Measurements from ENCODE around the gene HTR7.

HTR7 gene

DNA sequence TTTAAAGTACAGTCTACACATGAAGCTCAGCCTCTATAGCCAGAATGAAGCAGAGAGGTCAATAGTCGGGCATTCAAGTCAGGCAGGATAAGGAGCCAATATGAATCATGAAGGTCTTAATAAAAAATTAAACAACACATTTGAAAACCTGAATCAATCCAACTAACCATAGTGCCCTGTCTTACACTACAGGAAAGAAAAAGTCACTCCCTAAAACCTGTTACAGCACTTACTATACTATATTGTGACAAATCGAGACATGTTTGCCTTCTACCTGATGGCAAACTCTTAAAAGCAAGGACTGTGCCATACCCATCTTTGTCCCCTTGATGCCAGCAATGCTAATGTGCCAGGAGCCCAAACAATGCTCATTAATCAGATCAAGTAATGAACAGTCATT lies 117.6 kb downstream of the HTR7 start:
- DNase-seq (ENCODE audit: low spot score), result no peak

DNA sequence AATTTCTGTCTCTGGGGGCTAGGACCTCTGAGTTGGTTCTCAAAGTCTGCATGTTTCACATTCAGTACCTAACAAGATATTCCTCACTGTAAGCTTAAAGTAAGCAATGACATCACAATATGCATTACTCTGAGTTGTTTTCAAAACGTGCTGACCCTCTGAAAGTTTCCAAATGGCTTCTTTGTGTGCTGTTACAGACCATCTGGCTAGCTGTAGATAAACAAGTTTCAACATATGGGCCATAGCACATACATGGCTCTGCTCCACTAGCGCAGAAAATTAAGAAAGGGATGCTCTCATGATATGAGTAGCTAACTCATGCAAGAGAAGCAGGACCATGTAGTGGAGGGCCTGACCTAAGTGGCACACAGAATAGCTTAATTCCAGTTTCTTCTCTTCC lies 119.0 kb downstream of the HTR7 start:
- no peak for DNase-seq (ENCODE audit: low spot score)

DNA sequence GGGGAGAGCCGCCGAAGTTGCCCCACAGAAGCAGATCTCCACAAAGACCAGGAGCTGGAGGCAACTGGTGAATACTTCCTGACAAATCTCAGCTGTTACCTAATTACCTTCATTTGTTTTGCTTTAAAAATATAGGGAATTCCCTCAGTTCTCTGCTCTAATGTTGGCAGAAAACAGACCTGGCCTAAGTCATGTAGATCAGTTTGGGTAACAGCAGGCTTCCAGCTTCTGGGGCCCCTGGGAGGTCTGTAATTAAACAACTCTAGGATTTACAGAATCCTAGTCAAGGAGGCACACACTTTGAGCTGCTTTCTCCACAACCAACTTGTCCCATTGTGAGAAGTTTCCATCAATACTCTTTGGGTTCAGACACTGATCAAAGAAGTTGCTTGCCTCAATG lies 123.4 kb downstream of the HTR7 start:
- no peak for DNase-seq (ENCODE audit: low spot score)

DNA sequence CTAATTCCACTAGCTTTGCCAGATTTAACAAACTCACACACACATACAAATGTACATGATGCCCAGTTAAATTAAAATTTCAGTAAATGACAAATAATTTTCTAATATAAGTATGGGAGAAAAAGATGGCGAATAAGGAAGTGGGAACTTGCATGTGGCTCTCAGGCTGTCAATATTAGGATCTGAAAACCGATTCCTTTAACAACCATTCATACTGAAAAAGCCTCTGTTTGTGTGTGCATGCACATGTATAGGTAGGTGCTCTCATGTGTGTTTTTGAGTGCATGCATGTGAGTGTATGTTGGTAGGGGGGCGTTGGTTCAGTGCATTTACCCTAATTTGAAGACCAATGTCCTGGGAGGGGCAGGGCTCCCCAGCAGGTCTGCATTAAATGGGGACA lies 125.3 kb downstream of the HTR7 start:
- no peak for DNase-seq (ENCODE audit: low spot score)

DNA sequence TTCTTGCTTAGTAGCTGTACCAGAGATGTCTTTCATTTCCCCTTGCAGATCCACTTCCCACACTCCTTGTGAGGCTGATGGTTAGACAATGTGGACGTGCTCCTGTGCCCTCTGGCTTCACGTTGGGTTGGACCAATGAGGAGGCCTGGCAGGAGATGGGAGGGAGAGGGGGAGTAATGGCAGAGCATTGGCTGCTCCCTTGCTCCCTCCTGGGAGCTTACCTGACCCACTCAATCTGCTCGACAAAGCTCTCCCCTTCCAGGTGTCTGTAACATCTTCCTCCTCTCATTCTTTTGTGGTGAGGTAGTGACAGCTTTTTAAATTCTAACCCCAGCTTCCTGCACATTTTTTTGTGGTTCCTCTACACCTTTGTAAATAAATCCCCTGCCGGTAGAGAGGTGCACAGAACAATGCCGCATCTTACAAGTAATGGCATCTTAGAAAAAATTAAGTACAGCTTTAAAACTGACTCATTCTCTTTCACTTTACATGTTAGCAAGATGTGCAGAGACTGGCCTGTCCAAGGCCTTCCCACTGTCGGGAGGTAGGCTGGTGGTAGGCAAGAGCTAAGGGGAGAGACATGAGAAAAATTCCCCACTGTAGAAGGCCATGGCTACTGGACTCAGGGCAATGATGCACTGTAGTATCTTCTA lies 134.3 kb downstream of the HTR7 start:
- DNase-seq (ENCODE audit: low spot score), result no peak

- DNase-seq (ENCODE audit: low spot score), result no peak
Measured at GRCh38 chr10:90722832-90723231, 135.0 kb downstream of the HTR7 start.

- no peak for DNase-seq (ENCODE audit: low spot score)
Measured at GRCh38 chr10:90718182-90718581, 139.7 kb downstream of the HTR7 start.

DNA sequence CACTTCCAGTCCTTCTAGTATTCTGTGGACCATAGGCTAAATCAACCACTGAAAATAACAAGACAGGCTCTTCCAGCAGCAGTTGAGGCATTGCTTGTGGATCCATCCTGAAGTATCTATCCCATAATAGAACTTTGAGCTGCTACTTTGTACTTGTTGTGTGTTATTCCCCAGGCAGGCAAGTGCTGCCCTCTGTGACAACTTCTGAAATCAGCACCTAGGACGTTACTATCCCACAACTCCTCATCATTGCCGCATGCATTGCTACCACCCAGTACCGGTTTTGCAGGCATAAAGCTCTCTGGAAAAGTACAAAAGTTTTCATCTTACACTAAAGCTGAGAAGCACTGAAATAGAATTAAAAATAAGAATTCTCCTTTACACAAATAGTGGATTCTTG lies 145.3 kb downstream of the HTR7 start:
- no peak for DNase-seq (ENCODE audit: low spot score)

- no peak for DNase-seq (ENCODE audit: low spot score)
Measured at GRCh38 chr10:90709727-90710126, 148.1 kb downstream of the HTR7 start.

DNA sequence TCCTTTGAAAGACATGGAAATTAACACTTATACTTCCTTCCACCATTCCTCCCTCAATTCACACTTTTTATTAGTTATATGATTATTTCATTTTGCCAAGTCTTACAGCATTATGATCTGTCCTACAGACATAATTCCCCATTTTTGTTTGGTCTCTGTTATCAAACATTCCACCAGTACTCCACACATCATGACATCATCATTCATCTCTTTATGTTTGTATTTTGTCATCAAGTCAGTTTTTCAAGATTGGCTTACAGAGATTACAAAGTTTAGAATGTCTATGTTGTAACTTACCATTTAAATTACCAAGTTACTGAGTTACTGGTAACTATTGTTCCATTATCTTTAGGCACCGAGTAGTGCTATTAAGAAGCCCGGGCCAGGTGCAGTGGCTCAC lies 150.2 kb downstream of the HTR7 start:
- DNase-seq (ENCODE audit: low spot score), result no peak

DNA sequence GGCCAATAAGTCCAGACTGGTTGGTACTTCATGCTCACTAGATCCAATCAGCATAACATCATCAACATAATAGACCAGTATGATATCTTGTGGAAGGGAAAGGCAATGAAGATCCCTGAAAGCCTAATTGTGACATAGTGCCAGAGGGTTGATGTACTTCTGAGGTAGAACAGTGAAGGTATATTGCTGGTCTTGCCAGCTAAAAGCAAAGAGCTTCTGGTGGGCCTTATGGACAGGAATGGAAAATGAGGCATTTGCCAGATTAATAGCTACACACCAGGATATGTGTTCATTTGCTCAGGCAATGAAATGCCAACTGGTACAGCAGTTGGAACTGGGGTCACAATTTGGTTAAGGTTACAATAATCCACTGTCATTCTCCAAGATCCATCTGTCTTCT lies 156.4 kb downstream of the HTR7 start:
- DNase-seq (ENCODE audit: low spot score), result no peak

DNA sequence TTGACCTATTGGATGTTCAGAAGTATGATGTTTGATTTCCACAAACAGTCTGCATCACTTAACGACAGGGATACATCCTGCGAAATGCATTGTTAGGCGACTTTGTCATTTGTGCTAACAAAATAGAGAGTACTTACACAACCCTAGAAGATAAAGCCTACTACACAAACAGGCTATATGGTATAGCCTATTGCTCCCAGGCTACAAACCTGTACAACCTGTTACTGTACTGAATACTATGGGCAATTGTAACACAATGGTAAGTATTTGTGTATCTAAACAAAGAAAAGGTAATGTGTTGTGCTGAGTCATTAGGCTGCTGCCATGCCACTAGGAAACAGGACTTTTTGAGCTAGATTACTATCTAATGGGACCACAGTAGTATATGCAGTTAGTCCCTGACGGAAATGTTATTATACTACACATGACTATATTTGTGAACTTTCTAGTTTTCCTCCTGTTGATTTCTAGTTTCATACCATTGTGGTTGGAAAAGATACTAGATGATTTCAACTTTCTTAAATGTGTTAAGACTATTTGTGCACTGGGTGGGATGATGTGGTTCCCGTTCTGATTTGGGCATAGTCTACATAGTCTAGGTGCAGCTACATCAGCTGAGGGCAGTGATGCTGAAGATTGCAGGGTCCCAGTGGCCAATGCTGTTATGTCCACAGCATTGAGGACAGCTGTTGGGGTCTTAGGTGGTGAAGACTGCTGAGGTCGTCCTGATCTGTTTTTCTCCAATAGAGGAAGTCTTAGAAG lies 161.7 kb downstream of the HTR7 start:
- no peak for DNase-seq (ENCODE audit: low spot score)
